ENCODE measurements around the gene CTSG.
"Not testable (repeated sequence)": the region's sequence is repeated elsewhere in the genome, so short reads cannot be mapped to it uniquely, and the experiment has no call there.

Gene CTSG, protein sequence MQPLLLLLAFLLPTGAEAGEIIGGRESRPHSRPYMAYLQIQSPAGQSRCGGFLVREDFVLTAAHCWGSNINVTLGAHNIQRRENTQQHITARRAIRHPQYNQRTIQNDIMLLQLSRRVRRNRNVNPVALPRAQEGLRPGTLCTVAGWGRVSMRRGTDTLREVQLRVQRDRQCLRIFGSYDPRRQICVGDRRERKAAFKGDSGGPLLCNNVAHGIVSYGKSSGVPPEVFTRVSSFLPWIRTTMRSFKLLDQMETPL

DNA sequence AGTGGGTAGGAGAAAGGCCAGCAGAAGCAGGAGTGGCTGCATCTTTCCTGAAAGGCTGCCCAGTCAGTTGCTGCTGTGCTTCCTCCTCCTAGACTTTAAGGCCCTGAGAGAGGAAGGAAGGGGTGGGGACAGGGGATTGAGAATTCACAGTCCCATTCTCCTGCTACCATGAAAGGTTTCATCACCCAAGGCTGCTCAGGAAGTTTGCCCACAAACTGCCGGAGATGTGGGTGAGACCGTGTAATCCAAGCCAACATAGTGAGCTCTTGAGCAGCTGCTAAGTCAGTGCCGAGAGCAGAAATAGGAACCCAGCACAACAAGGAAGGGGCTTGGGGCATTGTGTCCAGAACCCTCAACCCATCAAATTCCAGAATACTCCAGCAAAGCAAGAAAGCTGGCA, at the start of gene CTSG:
CTSG (minus strand) TSS at position 69 of the 400 bp plus-strand sequence; CDS start at position 42, 27 bp downstream.
- Histone ChIP-seq H3K9ac (ENCODE audit: low read depth, low read length) (no peak within 1 kb of the TSS), H3K4me1 (ENCODE audit: insufficient read depth, low read length) (no peaks in the 10 kb centered on the region)

DNA sequence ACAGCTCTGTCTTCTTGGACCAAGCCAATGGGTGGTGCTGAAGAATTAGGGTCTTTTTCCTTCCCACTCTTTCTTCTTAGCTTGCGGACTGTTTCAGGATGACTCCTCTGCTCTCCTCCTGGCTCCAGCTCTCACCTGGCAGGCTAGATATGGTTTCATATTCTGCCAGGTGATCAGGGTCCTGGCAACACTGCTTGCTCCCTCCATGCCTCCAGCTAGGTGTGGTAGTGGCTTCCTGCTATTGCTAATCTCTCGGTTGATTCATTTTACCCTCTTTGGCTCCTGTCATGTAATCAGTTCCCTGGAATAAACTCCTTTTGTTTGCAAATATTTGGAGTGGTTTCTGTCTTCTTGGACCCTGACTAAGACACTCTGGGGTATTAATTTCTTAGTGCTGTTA, 37.7 kb upstream of the CTSG start:
- Histone ChIP-seq H3K9ac (ENCODE audit: low read depth, low read length) (no peak overlapping the region), H3K36me3 (ENCODE audit: insufficient read depth, low read length) (no peaks in the 10 kb centered on the region), H3K4me1 (ENCODE audit: insufficient read depth, low read length) (no peaks in the 10 kb centered on the region), H3K9me3 (ENCODE audit: control insufficient read depth, insufficient read depth, low read length) (no peaks in the 10 kb centered on the region)

More for the DNA sequence above, at the start of gene CTSG:
- Histone ChIP-seq H3K36me3 (ENCODE audit: insufficient read depth, low read length) (no peaks in the 10 kb centered on the region), H3K9me3 (ENCODE audit: control insufficient read depth, insufficient read depth, low read length) (no peaks in the 10 kb centered on the region)

DNA sequence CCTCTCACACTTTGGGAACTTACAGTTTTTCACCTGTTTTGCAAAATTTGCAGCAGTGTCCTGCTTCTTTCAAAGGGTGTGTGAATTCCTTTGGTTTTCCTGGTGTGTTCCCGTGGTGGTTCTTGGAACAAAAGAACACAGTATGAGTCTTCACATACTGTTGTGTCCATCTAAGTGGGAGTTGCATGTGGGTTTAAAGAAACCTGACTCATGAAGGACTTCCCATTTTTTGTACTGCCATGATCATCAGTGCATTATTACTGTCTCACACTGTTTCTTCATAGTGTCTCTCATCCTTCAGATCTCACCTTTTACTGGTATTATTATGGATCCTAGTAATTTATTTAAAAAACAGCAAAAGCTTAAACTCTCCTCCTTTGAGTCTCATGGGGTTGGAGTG, 37.2 kb upstream of the CTSG start:
- H3K4me1 ChIP-seq (ENCODE audit: insufficient read depth, low read length) = no peaks in the 10 kb centered on the region
- H3K9me3 ChIP-seq (ENCODE audit: control insufficient read depth, insufficient read depth, low read length) = no peaks in the 10 kb centered on the region
- H3K9ac ChIP-seq (ENCODE audit: low read depth, low read length) = no peak overlapping the region
- no peaks in the 10 kb centered on the region for H3K36me3 ChIP-seq (ENCODE audit: insufficient read depth, low read length)

DNA sequence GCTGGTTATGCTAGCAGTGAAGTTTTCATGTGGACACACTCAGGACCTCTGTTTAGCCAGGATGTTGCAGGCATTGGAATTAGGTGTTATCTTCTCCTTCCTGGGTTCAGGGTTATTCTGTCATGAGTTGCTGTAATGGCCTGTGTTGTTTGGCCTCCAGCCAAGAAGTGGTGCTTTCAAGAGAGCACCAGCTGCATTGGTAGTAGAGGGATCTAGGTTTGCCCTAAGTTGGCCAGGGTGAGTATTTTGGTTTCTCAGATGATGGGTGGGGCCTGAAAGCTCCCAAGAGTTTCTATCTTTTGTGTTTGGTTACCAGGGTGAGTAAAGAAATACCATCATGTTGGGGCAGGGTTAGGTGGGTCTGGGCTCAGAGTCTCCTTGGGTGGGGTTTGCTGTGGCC, 36.1 kb upstream of the CTSG start:
- no peaks in the 10 kb centered on the region; the same call in 1 of the 2 replicates for H3K9me3 ChIP-seq (ENCODE audit: control insufficient read depth, insufficient read depth, low read length)
- no peaks in the 10 kb centered on the region for H3K4me1 ChIP-seq (ENCODE audit: insufficient read depth, low read length)
- H3K9ac ChIP-seq (ENCODE audit: low read depth, low read length) = no peak overlapping the region
- H3K36me3 ChIP-seq (ENCODE audit: insufficient read depth, low read length) = no peaks in the 10 kb centered on the region

DNA sequence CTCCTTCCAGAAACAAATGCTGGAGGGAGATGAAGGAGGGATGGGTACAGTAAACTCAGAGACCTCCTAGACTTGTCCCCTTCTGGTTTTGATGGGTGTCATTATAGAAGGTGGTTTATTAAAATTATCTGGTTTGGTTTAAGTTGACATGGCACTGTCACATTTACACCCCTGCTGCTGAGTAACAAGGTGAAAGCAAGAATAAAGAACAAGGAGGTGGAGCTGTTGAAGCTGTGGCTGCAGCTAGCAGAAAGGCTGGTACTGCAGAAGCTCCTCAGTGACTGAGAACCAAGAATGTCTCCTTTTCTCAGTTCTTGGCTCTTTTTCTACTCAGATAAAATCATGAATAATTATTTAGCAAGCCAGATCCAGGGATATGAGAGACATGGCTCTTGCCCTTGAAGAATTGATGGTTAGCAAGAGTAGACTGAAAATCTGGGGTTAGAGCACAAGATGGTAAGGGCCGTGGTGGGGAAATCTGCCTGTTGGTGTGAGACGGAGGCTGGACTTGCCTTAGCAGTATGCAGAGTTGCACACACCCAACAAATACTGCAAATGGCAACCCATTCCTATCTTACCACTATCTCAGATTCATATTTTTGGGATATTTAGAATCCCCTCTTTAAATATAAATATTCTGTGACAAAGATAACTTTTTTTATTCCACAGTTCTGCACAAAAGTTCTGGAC, 33.8 kb upstream of the CTSG start, which contains the start of gene GZMH:
GZMH (minus strand) TSS at position 31 of the 690 bp plus-strand sequence. CDS start 72 bp downstream, outside the sequence.
- H3K9me3 ChIP-seq (ENCODE audit: control insufficient read depth, insufficient read depth, low read length) = no peaks in the 10 kb centered on the region; the same call in 1 of the 2 replicates
- no peak within 1 kb of the TSS for H3K9ac ChIP-seq (ENCODE audit: low read depth, low read length)
- no peaks in the 10 kb centered on the region for H3K4me1 ChIP-seq (ENCODE audit: insufficient read depth, low read length)
- no peaks in the 10 kb centered on the region for H3K36me3 ChIP-seq (ENCODE audit: insufficient read depth, low read length)

DNA sequence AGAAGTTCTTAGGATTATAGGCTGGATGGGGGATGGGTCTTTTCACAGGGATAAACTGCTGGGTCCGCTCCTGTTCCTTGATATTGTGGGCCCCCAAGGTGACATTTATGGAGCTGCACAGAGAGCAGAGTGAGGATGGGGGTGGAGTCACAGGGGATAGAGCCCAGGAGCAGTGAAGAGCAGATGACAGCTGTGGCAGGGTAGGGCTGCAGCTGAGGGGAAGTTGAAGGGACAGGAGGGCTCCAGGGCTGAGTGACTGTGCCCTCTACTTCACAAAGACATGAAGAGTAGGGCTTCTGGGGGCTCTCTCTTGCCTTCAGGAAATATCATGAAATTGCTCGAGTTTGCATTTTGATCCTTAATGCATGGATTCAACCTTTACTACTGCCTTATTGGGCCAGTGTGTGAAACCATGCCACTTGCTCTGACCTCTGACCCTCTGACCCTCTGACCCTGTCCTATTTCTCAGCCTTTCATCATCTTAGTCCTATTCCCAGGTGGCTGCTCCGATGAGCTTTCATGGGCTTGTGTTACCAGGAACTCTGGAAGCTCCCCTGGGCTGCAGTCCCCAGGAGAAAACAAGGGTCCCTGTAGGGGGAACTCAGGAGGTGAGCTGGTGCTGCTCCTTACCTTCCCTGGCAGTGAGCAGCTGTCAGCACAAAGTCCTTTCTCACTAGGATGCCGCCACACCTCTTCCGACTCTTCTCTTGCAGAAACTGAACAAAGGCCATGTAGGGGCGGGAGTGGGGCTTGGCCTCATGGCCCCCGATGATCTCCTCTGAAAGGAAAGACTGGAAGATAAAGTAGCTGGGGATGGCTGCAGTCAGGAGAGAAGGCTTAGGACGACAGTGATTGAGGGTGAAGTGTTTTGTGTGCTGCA, 31.8 kb upstream of the CTSG start:
- Histone ChIP-seq H3K4me1 (ENCODE audit: insufficient read depth, low read length) (no peaks in the 10 kb centered on the region), H3K36me3 (ENCODE audit: insufficient read depth, low read length) (no peaks in the 10 kb centered on the region), H3K9me3 (ENCODE audit: control insufficient read depth, insufficient read depth, low read length) (no peaks in the 10 kb centered on the region; the same call in 1 of the 2 replicates), H3K9ac (ENCODE audit: low read depth, low read length) (no peak overlapping the region)

DNA sequence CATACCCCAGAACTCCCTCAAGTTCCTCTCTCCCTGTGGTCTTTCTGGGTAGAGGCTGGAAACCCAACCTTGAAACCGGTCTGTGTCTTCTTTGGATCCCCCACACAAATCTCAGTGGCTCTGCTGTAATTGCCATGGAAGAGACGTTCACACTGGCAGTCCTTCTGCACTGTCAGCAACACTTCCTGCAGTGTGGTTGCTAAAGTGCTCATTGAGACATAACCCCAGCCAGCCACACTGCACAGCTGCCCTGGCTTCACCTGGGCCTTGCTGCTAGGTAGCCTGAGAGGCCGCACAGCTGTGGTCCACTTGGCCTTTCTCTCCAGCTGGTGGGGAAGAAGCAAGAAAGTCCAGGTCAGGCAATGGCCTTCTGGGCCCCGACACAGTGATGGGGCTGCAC, 31.0 kb upstream of the CTSG start:
- H3K9me3 ChIP-seq (ENCODE audit: control insufficient read depth, insufficient read depth, low read length) = no peaks in the 10 kb centered on the region; the same call in 1 of the 2 replicates
- H3K4me1 ChIP-seq (ENCODE audit: insufficient read depth, low read length) = no peaks in the 10 kb centered on the region
- no peaks in the 10 kb centered on the region for H3K36me3 ChIP-seq (ENCODE audit: insufficient read depth, low read length)
- H3K9ac ChIP-seq (ENCODE audit: low read depth, low read length) = no peak overlapping the region

DNA sequence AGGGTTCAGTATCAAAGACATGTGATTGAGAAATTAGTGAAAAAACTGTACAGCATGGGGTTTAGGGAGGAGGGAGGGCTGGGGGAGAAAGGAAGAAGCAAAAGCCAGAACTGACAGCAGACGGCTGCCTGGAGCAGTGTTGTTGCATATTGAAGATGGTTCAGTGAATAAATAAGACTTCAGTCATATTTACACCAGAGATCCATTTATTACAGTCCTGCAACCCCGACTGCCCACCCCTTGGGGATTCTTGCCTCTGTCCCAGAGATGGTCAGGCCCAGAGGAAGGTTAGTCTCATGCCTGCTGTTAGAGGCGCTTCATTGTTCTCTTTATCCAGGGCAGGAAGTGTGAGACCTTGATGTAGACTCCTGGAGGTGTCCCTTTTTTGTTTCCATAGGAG, 30.2 kb upstream of the CTSG start:
- no peak overlapping the region for H3K9ac ChIP-seq (ENCODE audit: low read depth, low read length)
- H3K4me1 ChIP-seq (ENCODE audit: insufficient read depth, low read length) = no peaks in the 10 kb centered on the region
- no peaks in the 10 kb centered on the region for H3K36me3 ChIP-seq (ENCODE audit: insufficient read depth, low read length)
- H3K9me3 ChIP-seq (ENCODE audit: control insufficient read depth, insufficient read depth, low read length) = no peaks in the 10 kb centered on the region; the same call in 1 of the 2 replicates

DNA sequence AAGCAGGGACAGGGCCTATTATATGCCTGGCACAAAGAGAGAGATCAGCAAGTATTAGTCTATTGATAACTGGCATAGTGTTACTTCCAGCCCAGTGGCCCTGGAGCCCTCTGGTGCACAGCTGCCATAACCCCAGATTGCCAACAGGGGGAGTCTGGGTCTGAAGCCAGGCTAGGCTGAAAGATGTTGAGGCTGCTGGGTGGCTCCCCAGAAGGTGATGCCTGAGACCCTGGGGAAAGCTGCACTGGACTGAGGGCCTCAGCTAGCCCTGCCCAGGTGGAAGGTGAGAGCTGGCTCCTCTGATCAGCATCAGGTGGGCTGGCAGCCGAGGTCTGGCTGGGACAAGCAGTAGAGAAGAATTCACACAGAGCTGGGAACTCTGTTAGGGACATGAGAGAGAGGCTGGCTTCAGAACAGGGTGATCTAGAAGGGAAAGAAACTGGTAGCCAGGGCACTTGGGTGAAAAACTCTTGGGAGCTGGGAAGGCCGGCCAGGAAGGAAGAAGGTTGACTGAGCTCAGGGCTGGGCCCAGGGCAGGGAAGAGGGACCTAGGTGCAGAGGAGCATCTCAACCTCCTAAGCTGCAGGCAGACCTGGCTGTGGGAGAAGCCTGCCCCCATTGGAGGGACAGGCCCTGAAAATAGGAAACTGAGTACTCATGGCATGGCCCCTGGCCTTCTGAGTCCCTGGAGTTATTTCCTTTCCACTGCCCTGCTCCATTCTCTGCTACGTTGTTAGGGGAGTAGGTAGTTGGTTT, 29.6 kb upstream of the CTSG start:
- H3K9me3 ChIP-seq (ENCODE audit: control insufficient read depth, insufficient read depth, low read length) = no peaks in the 10 kb centered on the region; the same call in 1 of the 2 replicates
- H3K9ac ChIP-seq (ENCODE audit: low read depth, low read length) = no peak overlapping the region
- no peaks in the 10 kb centered on the region for H3K36me3 ChIP-seq (ENCODE audit: insufficient read depth, low read length)
- H3K4me1 ChIP-seq (ENCODE audit: insufficient read depth, low read length) = no peaks in the 10 kb centered on the region

DNA sequence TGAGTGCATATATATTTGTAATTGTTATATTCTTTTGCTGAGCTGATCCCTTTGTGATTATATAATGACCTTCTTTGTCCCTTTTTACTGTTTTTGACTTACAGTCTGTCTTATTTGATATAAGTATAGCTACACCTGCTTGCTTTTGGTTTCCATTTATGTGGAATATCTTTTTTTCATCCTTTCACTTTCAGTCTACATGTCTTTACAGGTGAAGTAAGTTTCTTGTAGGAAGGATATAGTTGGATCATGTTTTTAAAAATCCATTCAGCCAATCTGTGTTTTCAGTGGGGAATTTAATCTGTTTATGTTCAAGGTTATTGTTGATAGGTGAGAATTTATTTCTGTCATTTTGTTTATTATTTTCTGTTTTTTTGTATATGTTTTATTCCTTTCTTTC, 21.4 kb upstream of the CTSG start:
- Histone ChIP-seq H3K4me1 (ENCODE audit: insufficient read depth, low read length) (no peaks in the 10 kb centered on the region), H3K9ac (ENCODE audit: low read depth, low read length) (no peak overlapping the region), H3K9me3 (ENCODE audit: control insufficient read depth, insufficient read depth, low read length) (peaks cover 6% of the 10 kb centered on the region), H3K36me3 (ENCODE audit: insufficient read depth, low read length) (no peaks in the 10 kb centered on the region)

DNA sequence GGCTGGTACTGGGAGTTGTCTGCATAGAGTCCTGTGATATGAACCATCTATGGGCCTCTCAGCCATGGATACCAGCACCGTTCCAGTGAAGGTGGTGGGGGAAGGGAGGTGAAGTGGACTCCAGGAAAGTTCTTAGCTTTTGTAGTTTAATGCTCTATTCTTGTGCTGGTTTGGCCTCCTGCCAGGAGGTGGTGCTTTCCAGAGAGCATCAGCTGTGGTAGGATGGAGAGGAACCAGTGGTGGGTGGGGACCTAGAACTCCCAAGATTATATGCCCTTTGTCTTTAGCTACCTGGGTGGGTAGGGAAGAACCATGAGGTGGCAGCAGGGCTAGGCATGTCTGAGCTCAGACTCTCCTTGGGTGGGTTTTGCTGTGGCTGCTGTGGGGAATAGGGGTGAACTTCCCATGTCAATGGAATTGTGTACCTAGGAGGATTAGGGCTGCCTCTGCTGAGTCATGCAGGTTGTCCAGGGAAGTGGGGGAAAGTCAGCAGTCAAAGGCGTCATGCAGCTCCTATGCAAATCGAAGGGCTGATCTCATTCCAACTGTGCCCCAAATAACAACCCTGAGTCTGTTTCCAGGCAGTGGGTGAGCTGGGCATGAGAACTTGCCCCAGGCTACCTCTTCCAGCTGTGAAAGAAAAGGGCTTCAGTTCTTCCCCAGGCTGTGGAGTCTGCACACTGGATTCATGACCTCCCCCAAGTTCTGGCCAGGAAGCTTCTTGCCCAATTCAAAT, 19.2 kb upstream of the CTSG start:
- peaks cover 6% of the 10 kb centered on the region for H3K9me3 ChIP-seq (ENCODE audit: control insufficient read depth, insufficient read depth, low read length)
- no peaks in the 10 kb centered on the region for H3K36me3 ChIP-seq (ENCODE audit: insufficient read depth, low read length)
- H3K9ac ChIP-seq (ENCODE audit: low read depth, low read length) = no peak overlapping the region
- H3K4me1 ChIP-seq (ENCODE audit: insufficient read depth, low read length) = no peaks in the 10 kb centered on the region

DNA sequence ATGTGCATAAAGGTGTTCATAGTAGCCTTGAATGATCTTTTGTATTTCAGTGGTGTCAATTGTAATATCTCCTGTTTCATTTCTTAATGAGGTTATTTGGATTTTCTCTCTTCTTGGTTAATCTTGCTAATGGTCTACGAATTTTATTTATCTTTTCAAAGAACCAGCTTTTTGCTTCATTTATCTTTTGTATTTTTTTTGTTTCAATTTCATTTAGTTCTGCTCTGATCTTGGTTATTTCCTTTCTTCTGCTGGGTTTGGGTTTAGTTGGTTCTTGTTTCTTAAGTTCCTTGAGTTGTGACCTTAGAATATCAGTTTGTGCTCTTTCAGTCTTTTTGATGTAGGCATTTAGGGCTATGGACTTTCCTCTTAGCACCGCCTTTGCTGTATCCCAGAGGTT, 15.0 kb upstream of the CTSG start:
- H3K9ac ChIP-seq (ENCODE audit: low read depth, low read length); H3K36me3 ChIP-seq (ENCODE audit: insufficient read depth, low read length); H3K4me1 ChIP-seq (ENCODE audit: insufficient read depth, low read length); H3K9me3 ChIP-seq (ENCODE audit: control insufficient read depth, insufficient read depth, low read length): not testable (repeated sequence)

DNA sequence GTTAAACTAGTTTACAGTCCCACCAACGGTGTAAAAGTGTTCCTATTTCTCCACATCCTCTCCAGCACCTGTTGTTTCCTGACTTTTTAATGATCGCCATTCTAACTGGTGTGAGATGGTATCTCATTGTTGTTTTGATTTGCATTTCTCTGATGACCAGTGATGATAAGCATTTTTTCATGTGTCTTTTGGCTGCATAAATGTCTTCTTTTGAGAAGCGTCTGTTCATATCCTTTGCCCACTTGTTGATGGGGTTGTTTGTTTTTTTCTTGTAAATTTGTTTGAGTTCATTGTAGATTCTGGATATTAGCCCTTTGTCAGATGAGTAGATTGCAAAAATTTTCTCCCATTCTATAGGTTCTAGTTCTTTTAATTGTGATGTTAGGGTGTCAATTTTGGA, 8.4 kb upstream of the CTSG start:
- not testable (repeated sequence) for H3K9me3 ChIP-seq (ENCODE audit: control insufficient read depth, insufficient read depth, low read length); H3K36me3 ChIP-seq (ENCODE audit: insufficient read depth, low read length)

More for the DNA sequence above, 8.4 kb upstream of the CTSG start:
- H3K9ac ChIP-seq (ENCODE audit: low read depth, low read length); H3K4me1 ChIP-seq (ENCODE audit: insufficient read depth, low read length): not testable (repeated sequence)

Measured in ES-I3 (cell line).